ENCODE measurements around the gene FAM186B.

FAM186B gene

GRCh38 chr12:49643135-49643534 is 37.7 kb upstream of the FAM186B start:
- Histone ChIP-seq H3K4me3 (no peak overlapping the region), H3K27ac (no peak overlapping the region)
- no peak for DNase-seq (ENCODE audit: low spot score)
- no peak for TF ChIP-seq CTCF (IDR thresholded peaks at IDR 0.05)

GRCh38 chr12:49642370-49642802 is 36.9 kb upstream of the FAM186B start:
- no peak for TF ChIP-seq CTCF (IDR thresholded peaks at IDR 0.05)
- no peak overlapping the region for H3K4me3 ChIP-seq
- no peak overlapping the region for H3K27ac ChIP-seq
- DNase-seq (ENCODE audit: low spot score) = no peak

- no peak for DNase-seq (ENCODE audit: low spot score)
- Histone ChIP-seq H3K4me3 (no peak overlapping the region), H3K27ac (no peak overlapping the region)
- TF ChIP-seq CTCF (IDR thresholded peaks at IDR 0.05) = no peak
These were observed 36.4 kb upstream of the FAM186B start for GRCh38 chr12:49641748-49642369.

GRCh38 chr12:49636979-49637755 is 31.7 kb upstream of the FAM186B start:
- Histone ChIP-seq H3K27ac (peak overlapping the region; percentile 13 to 50), H3K4me3 (no peak overlapping the region)
- DNase-seq (ENCODE audit: low spot score) = peak; percentile 70
- TF ChIP-seq CTCF (IDR thresholded peaks at IDR 0.05) = no peak

GRCh38 chr12:49636574-49636973 is 31.1 kb upstream of the FAM186B start:
- DNase-seq (ENCODE audit: low spot score) = no peak
- TF ChIP-seq CTCF (IDR thresholded peaks at IDR 0.05) = no peak
- H3K27ac ChIP-seq = peak overlapping the region; percentile 13 to 50
- H3K4me3 ChIP-seq = no peak overlapping the region

- no peak for DNase-seq (ENCODE audit: low spot score)
- H3K4me3 ChIP-seq = no peak overlapping the region
- TF ChIP-seq CTCF (IDR thresholded peaks at IDR 0.05) = no peak
- no peak overlapping the region for H3K27ac ChIP-seq
These were observed 30.2 kb upstream of the FAM186B start for GRCh38 chr12:49635656-49636055.

- no peak for DNase-seq (ENCODE audit: low spot score)
- Histone ChIP-seq H3K4me3 (no peak overlapping the region), H3K27ac (no peak overlapping the region)
- no peak for TF ChIP-seq CTCF (IDR thresholded peaks at IDR 0.05)
These were observed 29.6 kb upstream of the FAM186B start for GRCh38 chr12:49635036-49635435.

Measured in coronary artery (tissue), 2 donors.